Glutamatergic neuron (in vitro differentiated cells): ENCODE results near the gene USO1. TPM values are rescaled to one million over a fixed set of nuclear protein-coding genes. Genes with fewer than 3 reads are reported as not detected.

Experiments
- DNase-seq: peaks from one replicate; pipeline ENCODE4 v3.0.0; 2022
- H3K27ac Mint-ChIP-seq: one replicate; pipeline ENCODE4 v1.8.0; 2020; ENCODE audit warnings: mild to moderate bottlenecking, mixed read lengths, inconsistent platforms; ENCODE audit not compliant: unreplicated experiment
- H3K27me3 Mint-ChIP-seq: one replicate; pipeline ENCODE4 v1.8.0; 2020; ENCODE audit warnings: mild to moderate bottlenecking, moderate library complexity, mixed read lengths, inconsistent platforms; ENCODE audit not compliant: unreplicated experiment
- H3K36me3 Mint-ChIP-seq: one replicate; pipeline ENCODE4 v1.8.0; 2020; ENCODE audit warnings: mild to moderate bottlenecking, mixed read lengths, inconsistent platforms; ENCODE audit not compliant: unreplicated experiment
- H3K4me1 Mint-ChIP-seq: one replicate; pipeline ENCODE4 v1.8.0; 2020; ENCODE audit warnings: mild to moderate bottlenecking, low read depth, mixed read lengths, inconsistent platforms; ENCODE audit not compliant: unreplicated experiment
- H3K4me3 Mint-ChIP-seq: one replicate; pipeline ENCODE4 v1.8.0; 2020; ENCODE audit warnings: mild to moderate bottlenecking, mixed read lengths, inconsistent platforms; ENCODE audit not compliant: unreplicated experiment
- H3K9me3 Mint-ChIP-seq: one replicate; pipeline ENCODE4 v1.8.0; 2020; ENCODE audit warnings: mild to moderate bottlenecking, moderate library complexity, mixed read lengths, inconsistent platforms; ENCODE audit not compliant: unreplicated experiment
- CTCF ChIP-seq: fragments of 200-600 bp; sonication (generic); IDR thresholded peaks from one replicate; pipeline ENCODE4 v1.5.0; 2021; ENCODE audit not compliant: partially characterized antibody, unreplicated experiment
- total RNA-seq: library from RNA; stranded (reverse); fragmentation: NEBNext Ultra II Directional; extraction: Animal tissue kit (Norgen Biotek cat#: 25700); gene quantifications from one replicate; pipeline ENCODE4 v1.2.1, GENCODE V29; 2021; ENCODE audit not compliant: unreplicated experiment

Gene USO1
- total RNA-seq, 1 donor from 2014 or later = 32.5 TPM

GRCh38 chr4:75696071-75696470, 28.3 kb upstream of the USO1 start:
- Mint-ChIP-seq H3K27ac (no peak overlapping the region), H3K4me3 (no peak overlapping the region), H3K36me3 (peaks cover 15% of the 10 kb centered on the region), H3K4me1 (no peaks in the 10 kb centered on the region), H3K9me3 (no peaks in the 10 kb centered on the region), H3K27me3 (no peaks in the 10 kb centered on the region)
- DNase-seq = no peak
- TF ChIP-seq CTCF = no peak

GRCh38 chr4:75696581-75696980, 27.8 kb upstream of the USO1 start:
- no peak for TF ChIP-seq CTCF
- H3K4me1 Mint-ChIP-seq = no peaks in the 10 kb centered on the region
- H3K27me3 Mint-ChIP-seq = no peaks in the 10 kb centered on the region
- no peaks in the 10 kb centered on the region for H3K9me3 Mint-ChIP-seq
- no peak for DNase-seq
- H3K36me3 Mint-ChIP-seq = peaks cover 15% of the 10 kb centered on the region
- H3K27ac Mint-ChIP-seq = no peak overlapping the region
- H3K4me3 Mint-ChIP-seq = no peak overlapping the region

- H3K4me1 Mint-ChIP-seq = no peaks in the 10 kb centered on the region
- no peak for TF ChIP-seq CTCF
- no peak overlapping the region for H3K27ac Mint-ChIP-seq
- H3K4me3 Mint-ChIP-seq = no peak overlapping the region
- no peaks in the 10 kb centered on the region for H3K27me3 Mint-ChIP-seq
- peaks cover 15% of the 10 kb centered on the region for H3K36me3 Mint-ChIP-seq
- peaks cover 1% of the 10 kb centered on the region for H3K9me3 Mint-ChIP-seq
- DNase-seq = no peak
These were observed 26.0 kb upstream of the USO1 start for GRCh38 chr4:75698162-75698962.

- Mint-ChIP-seq H3K4me3 (no peak overlapping the region), H3K27me3 (no peaks in the 10 kb centered on the region), H3K36me3 (peaks cover 13% of the 10 kb centered on the region), H3K9me3 (peaks cover 1% of the 10 kb centered on the region), H3K4me1 (no peaks in the 10 kb centered on the region), H3K27ac (peak overlapping the region; percentile 10)
- no peak for TF ChIP-seq CTCF
- DNase-seq = no peak
These were observed 25.5 kb upstream of the USO1 start for GRCh38 chr4:75698963-75699228.

- H3K4me3 Mint-ChIP-seq = no peak overlapping the region
- H3K27me3 Mint-ChIP-seq = no peaks in the 10 kb centered on the region
- peak overlapping the region; percentile 10 for H3K27ac Mint-ChIP-seq
- TF ChIP-seq CTCF = no peak
- peaks cover 10% of the 10 kb centered on the region for H3K36me3 Mint-ChIP-seq
- no peaks in the 10 kb centered on the region for H3K4me1 Mint-ChIP-seq
- peaks cover 1% of the 10 kb centered on the region for H3K9me3 Mint-ChIP-seq
- no peak for DNase-seq
These were observed 25.1 kb upstream of the USO1 start for GRCh38 chr4:75699299-75699698.
